Suprapubic skin (tissue), 4 donors: ENCODE data around the gene SH3YL1. TPM values are rescaled to one million over a fixed set of nuclear protein-coding genes. Genes with fewer than 3 reads are reported as not detected.

Experiments used
- DNase-seq, 2 donors: peaks; one replicate each; pipeline ENCODE4 v3.0.0-alpha.2; 2019; ENCODE audit warnings: low spot score in 2 of 2
- H3K27ac ChIP-seq: fragments of 200-600 bp; sonication (generic); one replicate; pipeline ENCODE4 v1.5.1; 2019
- H3K27me3 ChIP-seq: fragments of 200-600 bp; sonication (generic); one replicate; pipeline ENCODE4 v1.5.1; 2019
- H3K36me3 ChIP-seq: fragments of 200-600 bp; sonication (generic); one replicate; pipeline ENCODE4 v1.5.1; 2019
- H3K4me1 ChIP-seq: fragments of 200-600 bp; sonication (generic); one replicate; pipeline ENCODE4 v1.5.1; 2019
- H3K4me3 ChIP-seq: fragments of 200-600 bp; sonication (generic); one replicate; pipeline ENCODE4 v1.5.1; 2019; ENCODE audit warnings: mild to moderate bottlenecking
- H3K9me3 ChIP-seq: fragments of 200-600 bp; sonication (generic); one replicate; pipeline ENCODE4 v1.5.1; 2019
- CTCF ChIP-seq, 2 donors: fragments of 200-600 bp in 1 of 2; fragments of 450-650 bp in 1 of 2; sonication (generic) in 1 of 2; IDR thresholded peaks; one replicate each; pipeline ENCODE4 v1.5.1; 2016 to 2019; ENCODE audit warnings: antibody characterized with exemption in 2 of 2, mild to moderate bottlenecking in 1 of 2, moderate library complexity in 1 of 2
- EP300 ChIP-seq: sonication (generic); formaldehyde crosslinking; IDR thresholded peaks from one replicate; pipeline ENCODE4 v1.6.1; 2017; ENCODE audit warnings: antibody characterized with exemption
- POLR2A ChIP-seq, 2 donors: fragments of 450-650 bp; IDR thresholded peaks; one replicate each; pipeline ENCODE4 v1.6.1; 2017; ENCODE audit warnings: antibody characterized with exemption in 2 of 2, mild to moderate bottlenecking in 2 of 2, moderate library complexity in 2 of 2
- POLR2AphosphoS5 ChIP-seq, 3 donors: sonication (generic); formaldehyde crosslinking; IDR thresholded peaks; one replicate each; pipeline ENCODE4 v1.6.1; 2017; ENCODE audit warnings: antibody characterized with exemption in 3 of 3
- WGBS: methylation state at CpG from one replicate; pipeline ENCODE4 v1.1.5; 2018; 5-methylcytosine and 5-hydroxymethylcytosine counted together
- total RNA-seq, 4 donors: library from RNA; depleted of rRNA; stranded (reverse); fragments of >200 nt; gene quantifications; one replicate each; pipeline ENCODE4 v1.1.0, GENCODE V29; 2016

Gene SH3YL1
- total RNA-seq, 4 donors from 2014 or later, result 104 to 119 (median 118) TPM

- H3K4me3 ChIP-seq, result no peak overlapping the region
- DNase-seq, result no peak
- WGBS, result 51% methylated on average over 2 of the region's 2 CpGs
- H3K4me1 ChIP-seq, result no peaks in the 10 kb centered on the region
- TF ChIP-seq CTCF (IDR thresholded peaks at IDR 0.05) (no peak), POLR2A (IDR thresholded peaks at IDR 0.05) (no peak), POLR2AphosphoS5 (IDR thresholded peaks at IDR 0.05) (no peak), EP300 (no peak)
- no peaks in the 10 kb centered on the region for H3K9me3 ChIP-seq
- no peaks in the 10 kb centered on the region for H3K27me3 ChIP-seq
- no peak overlapping the region for H3K27ac ChIP-seq
- H3K36me3 ChIP-seq, result no peaks in the 10 kb centered on the region
These were observed 59.8 kb downstream of the SH3YL1 start for GRCh38 chr2:203984-204383.

GRCh38 chr2:203401-203800 lies 60.4 kb downstream of the SH3YL1 start:
- Histone ChIP-seq H3K27me3 (no peaks in the 10 kb centered on the region), H3K9me3 (no peaks in the 10 kb centered on the region), H3K4me3 (no peak overlapping the region), H3K27ac (no peak overlapping the region), H3K36me3 (no peaks in the 10 kb centered on the region), H3K4me1 (no peaks in the 10 kb centered on the region)
- no peak for TF ChIP-seq CTCF (IDR thresholded peaks at IDR 0.05)
- TF ChIP-seq POLR2AphosphoS5 (IDR thresholded peaks at IDR 0.05), result no peak
- TF ChIP-seq EP300, result no peak
- no peak for TF ChIP-seq POLR2A (IDR thresholded peaks at IDR 0.05)
- DNase-seq, result no peak
- WGBS, result 76% methylated on average over 8 of the region's 8 CpGs

- Histone ChIP-seq H3K4me3 (no peak overlapping the region), H3K36me3 (no peaks in the 10 kb centered on the region), H3K9me3 (no peaks in the 10 kb centered on the region), H3K27ac (no peak overlapping the region), H3K4me1 (no peaks in the 10 kb centered on the region), H3K27me3 (no peaks in the 10 kb centered on the region)
- DNase-seq, result no peak
- WGBS, result 83% methylated on average over 6 of the region's 6 CpGs
- TF ChIP-seq POLR2AphosphoS5 (IDR thresholded peaks at IDR 0.05) (no peak), CTCF (IDR thresholded peaks at IDR 0.05) (no peak), POLR2A (IDR thresholded peaks at IDR 0.05) (no peak), EP300 (no peak)
These were observed 60.9 kb downstream of the SH3YL1 start for GRCh38 chr2:202945-203344.

- WGBS, result 84% methylated on average over 9 of the region's 9 CpGs
- Histone ChIP-seq H3K36me3 (no peaks in the 10 kb centered on the region), H3K4me1 (no peaks in the 10 kb centered on the region), H3K27ac (no peak overlapping the region), H3K9me3 (no peaks in the 10 kb centered on the region), H3K4me3 (no peak overlapping the region), H3K27me3 (no peaks in the 10 kb centered on the region)
- DNase-seq, result no peak
- TF ChIP-seq CTCF (IDR thresholded peaks at IDR 0.05) (no peak), EP300 (no peak), POLR2A (IDR thresholded peaks at IDR 0.05) (no peak)
These were observed 62.0 kb downstream of the SH3YL1 start for GRCh38 chr2:201648-202433.

GRCh38 chr2:199041-199966 lies 64.5 kb downstream of the SH3YL1 start:
- Histone ChIP-seq H3K4me1 (no peaks in the 10 kb centered on the region), H3K36me3 (no peaks in the 10 kb centered on the region), H3K4me3 (no peak overlapping the region), H3K9me3 (no peaks in the 10 kb centered on the region), H3K27ac (no peak overlapping the region), H3K27me3 (no peaks in the 10 kb centered on the region)
- 83% methylated on average over 22 of the region's 22 CpGs for WGBS
- TF ChIP-seq EP300 (no peak), POLR2AphosphoS5 (IDR thresholded peaks at IDR 0.05) (no peak), POLR2A (IDR thresholded peaks at IDR 0.05) (no peak), CTCF (IDR thresholded peaks at IDR 0.05) (no peak)
- no peak for DNase-seq
